ENCODE results near the gene FAU.

FAU gene

DNA sequence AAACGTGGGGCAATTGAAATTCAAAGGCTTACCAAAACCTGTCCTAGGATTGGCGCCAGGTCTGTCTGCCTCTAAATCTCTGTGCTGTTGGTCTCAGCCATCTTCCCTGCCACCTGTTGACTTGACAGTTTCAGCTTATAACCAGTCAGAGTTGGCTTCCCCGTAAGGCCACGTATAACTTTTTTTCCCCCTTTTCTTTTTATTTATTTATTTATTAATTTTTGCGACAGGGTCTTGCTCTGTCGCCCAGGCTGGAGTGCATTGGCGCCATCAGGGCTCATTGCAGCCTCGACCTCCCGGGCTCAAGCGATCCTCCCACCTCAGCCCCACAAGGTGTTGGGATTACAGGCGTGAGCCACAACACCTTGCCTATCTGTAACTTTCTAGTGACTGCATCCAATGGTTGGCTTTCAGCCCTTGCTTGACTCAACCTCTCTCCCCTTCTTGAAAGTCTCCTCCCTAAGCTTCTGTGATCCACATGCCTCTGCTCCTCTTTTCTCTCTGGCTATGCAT is 13.8 kb upstream of the FAU start:
- DNase-seq: no peak

DNA sequence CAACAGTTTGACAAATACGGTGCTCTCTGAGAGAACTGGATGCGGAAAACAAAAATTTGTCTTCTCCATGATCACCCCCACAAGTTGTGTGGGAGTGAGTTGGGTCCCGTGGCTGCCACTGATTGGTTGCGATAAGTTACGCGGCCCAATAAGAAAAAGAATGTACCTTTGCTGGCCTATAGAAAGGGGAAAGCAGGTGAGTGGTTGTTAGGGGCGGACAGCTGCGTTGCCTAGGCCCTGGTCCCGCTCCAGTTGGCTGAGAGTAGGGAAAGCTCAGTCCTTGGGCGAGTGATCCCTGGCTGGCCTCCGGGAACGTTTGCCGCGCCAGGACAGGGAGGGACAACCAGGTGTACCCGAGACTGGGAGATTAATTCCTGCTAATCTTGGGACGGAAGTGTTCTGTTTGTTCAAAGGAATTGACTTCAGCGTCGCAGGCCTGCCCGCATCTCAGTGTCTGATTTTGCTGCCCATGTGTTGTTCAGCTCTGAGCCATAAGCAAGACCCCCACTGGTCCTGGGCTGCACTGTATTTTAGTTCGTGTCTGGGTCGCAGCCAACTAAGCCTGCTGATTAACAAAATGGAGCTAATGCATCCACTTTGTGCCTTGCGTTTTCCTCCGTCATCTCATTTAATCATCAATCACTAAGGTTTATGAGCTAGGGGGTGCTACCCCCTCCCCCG is 13.2 kb upstream of the FAU start:
- peak; percentile 66 to 72 for DNase-seq

DNA sequence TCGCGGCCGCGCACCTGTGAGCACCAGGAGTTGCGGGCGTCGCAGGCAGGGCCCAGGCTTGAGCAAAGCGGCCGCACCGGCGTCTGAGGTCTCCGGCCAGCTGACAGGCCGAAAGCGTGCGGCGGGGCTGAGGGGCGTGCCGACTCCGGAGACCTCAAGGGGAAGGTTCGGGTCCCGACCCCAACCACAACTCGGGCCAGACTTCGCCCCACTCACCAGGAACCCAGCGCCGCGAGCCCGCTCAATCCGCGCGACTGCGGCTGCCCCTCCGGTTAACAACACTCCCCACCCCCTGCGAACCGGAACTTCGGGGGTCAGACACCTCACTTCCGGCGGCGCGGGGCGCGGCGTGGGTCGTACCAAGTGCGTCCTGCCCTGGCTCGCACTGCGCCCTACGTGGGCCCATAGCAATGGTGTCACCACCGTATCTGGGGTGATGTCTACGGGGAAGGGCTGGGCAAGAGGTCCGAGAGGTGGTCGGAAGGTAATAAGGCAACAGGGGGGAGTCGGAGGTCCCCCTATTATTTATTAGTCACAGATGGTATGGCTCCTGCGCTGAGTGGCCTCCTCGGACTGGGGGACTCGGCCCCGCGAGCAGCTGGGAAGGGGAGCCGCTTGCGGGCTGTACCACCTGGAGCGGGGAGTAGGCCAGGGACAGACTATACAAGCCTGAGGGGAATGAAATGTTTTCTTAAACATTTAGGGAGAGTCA is 12.5 kb upstream of the FAU start, which contains the start of gene SYVN1:
Gene SYVN1 (minus strand): TSS at position 280 of the 712 bp plus-strand sequence. CDS start 918 bp downstream, outside the sequence.
- peak; percentile 86 to 89 for DNase-seq

DNA sequence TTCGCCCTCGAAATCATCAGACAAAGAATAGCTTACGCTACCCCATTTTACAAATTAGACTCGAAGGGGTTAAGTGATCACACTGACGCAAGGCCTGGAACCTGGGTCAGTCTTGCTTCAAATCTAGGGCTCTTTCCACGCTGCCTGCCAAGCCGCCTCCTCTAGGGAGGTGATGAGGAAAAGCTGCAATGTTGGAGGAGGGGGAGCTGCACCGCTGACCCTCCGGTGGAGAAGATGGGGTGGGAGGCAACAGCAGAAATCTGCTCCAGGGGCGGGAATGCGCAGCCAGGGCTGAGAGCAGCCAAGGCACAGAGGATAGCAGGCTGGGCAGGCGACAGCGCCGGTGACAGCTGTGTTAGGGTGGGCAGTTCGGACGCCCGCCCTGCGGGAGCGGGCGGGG is 11.8 kb upstream of the FAU start:
- DNase-seq: no peak

DNA sequence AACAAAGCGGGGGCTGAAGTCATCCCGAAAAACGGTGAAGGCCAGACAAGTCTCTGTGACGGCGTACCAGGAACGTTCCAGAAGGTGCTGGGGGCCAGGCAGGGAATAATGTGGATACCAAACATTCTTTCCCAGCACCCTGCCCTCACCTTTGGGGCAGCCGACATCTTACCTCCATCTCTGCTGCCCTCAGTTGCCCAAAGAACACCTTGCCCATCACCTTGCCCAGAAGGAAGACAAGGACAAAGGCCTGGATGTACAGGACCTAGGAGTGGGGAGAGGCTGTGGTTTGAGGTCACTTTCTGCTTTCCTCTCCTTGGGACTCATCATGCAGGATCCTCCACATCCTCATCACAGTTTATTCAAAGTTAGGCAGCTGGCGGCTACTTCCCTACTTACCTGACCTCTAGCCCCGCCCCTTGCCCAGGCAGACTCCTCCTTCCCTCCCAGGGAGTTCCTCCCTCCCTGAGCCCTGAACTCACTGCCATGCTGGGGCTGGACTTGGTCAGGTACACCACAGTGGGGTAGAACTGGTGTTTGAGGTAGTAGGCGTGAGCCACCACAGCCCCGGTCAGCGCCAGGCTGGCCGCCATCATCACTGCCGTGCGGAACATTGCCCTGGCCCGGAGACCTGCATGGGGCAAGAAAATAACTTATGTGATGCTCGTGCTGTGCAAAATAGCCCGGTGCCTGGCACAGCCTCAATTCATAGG is 11.2 kb upstream of the FAU start:
- DNase-seq: no peak

DNA sequence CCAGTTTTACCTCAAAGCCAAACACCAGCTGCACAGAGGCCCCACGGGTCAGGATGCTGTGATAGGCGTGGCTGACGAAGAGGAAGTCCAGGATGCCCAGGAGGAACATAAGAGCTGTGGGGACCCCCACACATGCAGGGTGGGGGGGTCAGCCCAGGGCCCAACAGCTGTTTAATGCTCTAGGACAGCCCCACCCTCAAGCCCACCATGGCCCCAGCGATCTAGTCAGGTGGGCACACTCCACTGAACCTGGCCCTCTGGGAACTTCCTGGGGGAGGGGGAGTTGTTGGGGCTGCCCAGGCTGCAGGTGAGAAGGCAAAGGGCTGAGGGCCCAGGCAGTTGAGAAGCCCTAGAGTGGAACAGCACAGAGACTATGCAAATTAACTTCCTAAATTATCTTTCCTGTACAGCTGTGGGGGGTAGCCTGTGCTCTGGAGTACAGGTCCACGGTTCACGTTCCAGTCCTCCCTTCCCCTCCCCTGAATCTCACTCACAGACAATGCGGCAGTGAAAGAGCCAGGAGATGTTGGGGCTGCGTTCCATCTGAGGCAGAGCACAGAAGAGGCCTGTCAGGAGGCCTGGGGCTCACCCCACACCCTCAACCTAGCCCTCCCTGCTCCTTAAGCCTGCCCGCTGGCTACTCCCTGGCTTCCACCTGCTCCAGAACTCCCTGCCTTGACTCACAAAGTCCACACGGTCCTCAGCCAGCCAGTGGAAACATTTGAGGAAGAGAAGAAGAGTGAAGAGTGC is 10.5 kb upstream of the FAU start:
- no peak for DNase-seq

DNA sequence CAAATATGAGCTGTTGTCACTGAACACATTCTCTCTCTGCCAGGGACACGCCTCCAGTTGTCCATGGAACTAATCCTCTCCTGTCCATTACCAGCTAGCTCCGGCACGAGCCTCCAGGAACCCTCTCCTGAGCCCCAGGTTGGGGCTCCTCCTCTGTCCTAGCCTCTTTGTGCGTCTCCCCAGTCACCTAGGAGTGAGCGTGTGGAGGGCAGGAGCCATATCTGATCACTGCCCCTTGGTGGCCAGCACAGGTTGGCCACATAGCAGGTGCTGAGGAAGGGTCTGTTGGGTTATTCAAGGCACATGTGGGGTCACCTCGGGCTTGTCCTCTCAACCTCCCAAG is 9.9 kb upstream of the FAU start:
- DNase-seq: no peak

DNA sequence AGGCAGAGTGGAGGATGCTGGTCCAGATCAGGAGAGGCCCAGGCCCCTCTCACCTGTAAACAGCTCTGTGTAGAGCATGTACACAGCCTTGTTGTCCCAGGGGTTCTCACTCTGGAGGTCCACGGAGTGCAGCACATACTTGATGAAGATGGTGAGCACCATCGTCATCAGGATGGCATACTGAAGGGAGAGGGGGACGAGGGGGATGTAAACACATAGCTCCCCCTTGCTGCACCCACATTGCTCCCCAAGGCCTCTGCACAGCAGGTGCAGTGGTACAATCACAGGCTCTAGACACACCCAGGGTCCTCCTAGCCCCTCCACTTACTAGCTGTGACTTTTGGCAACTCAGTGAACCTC is 9.5 kb upstream of the FAU start:
- DNase-seq: no peak

DNA sequence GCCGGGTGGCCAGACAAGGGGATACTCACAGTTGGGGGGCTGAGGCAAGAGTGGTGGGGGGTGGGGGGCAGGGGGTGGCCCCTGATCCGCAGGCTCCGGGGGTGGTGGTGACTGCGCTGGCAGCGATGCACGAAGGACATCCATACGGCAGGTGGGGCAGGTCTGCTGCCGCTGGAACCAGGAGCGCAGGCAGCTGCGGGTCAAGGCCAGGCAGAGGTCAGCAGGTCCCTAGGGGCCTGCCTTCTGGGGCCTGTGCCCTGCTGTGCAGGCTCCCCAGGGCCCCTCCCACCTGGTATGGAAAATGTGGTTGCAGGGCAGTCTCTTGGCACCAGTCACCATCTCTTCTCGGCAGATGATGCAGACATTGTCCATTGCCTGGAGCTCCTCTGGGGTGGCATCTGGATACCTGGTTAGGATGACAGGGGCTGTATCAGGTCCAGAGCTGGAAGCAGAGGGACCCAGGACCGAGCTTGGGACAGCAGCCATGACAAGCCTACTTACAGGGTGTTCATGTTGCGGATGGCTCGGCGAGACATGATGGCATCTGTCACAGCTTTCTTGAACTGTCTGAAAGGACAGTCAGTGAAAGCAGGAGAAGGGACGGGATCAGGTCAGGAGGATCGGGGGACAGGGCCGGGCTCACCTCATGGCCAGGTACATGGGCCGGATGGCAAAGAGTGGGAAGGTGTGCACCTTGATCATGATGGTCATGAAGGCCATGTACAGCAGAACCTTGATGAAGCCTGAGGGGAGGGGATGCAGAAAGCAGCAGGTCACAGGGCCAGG is 8.9 kb upstream of the FAU start:
- no peak for DNase-seq

DNA sequence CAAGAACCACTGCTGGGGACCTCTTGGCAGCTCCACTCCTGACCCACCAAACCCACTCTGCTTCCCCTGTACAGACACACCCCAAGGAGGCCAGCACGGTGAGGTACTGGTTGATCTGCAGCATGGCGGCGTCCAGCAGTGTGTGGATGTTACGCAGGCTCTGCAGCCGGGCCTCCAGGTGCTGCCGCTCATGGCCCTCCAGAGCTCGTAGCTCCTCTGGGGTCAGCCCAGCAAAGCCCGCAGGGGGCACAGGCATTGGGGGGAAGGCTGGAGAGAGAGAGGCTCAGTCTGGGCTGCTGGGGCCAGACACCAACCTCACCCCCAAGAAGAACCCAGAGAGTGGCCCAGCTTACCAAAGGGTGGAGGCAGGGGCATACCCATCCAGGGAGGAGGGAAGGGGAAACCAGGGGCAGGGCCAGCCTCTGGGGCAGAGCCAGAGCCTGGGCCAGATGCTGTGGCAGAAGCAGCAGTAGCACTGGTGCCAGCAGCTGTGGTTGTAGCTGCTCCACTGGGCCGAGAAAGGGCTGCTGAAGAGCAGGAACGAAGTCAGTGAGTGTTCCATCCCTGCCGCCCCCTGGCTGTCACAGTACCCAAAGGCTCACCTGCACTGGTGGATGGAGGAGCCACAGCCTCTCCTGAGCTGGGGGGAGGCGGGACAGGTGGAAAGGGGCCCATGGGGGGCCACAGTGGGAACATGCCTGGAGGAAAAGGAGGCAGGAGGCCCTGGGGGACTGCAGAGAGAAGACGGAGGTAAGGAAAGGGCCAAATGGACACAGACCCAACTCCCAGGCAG is 7.9 kb upstream of the FAU start:
- DNase-seq: no peak

DNA sequence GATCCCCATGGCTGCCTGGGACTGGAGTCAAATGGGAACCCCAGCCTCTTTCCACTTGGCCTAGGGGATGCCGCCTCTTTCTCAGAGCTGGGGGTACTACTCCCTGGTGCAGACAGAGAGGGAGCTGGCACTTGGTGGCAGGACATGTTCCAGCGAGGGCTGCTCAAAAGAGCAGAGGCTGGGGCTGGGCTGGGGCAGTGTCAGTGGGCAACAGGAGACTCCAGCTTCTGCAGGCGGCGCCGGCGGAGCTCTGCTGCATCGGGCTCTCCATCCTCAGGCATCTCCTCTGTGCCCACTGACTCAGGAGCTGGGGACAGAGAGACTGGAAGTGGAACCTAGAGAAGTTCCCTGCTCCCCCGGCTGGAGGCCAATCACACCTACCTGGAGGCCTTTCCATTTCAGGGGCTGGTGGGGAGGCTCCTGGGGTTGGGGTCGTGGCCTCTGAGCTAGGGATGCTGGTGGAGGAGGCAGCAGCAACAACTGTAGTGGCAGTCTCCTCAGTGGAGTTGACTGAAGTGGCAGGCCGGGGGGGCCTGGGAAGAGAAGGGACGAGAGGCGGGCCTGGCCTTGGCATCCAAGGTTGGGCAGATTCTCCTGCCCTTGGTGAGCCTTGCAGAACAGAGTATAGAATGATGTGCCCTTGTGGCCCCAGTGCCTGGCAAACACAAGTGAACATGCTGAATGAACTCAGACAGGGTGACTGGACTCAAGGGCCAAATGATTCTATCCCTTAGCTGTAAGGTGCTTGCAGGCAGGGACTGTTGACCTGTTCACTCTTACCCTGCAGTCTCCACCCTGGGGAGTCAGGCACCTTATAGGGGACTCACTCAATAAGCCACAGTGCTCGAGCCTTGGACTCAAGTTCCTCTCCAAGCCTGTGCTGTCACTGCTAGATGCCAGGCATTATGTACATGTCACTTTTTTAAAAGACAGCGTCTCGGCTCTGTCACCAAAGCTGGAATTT is 6.5 kb upstream of the FAU start:
- DNase-seq: no peak

DNA sequence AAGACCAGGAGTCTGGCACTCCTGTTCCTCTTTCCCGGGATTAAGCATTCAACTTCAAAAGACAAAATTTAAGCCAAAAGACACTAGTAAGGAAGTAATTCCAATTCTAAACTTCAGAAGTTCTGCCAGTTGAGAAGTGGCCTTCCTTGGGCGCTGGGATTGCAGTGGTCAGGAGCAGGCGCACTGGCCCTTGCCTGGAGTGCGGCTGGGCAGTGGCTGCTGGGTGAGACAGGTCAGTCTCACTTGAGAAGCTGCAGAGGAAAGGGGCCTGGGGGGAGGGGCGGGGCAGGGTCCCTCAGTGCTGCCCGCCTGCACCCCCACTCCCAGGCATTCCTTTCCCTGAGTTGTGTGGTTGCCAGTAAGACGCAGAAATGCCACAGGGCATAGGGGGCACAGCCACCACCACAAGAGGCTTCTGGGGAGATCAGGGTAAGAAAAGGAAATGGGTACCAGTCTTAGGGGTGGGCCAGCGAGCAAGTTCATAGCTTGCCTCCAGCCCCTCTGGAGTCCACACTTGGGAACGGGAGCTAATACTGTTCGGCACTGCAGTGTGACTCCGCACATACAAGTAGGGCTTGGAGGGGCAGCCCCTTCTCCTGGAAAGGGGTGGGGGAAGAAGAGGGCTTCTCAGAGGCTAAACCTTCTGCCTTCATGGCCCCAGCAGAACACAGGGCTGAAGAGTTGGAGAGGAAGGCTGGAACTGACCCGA is 5.7 kb upstream of the FAU start:
- no peak for DNase-seq

DNA sequence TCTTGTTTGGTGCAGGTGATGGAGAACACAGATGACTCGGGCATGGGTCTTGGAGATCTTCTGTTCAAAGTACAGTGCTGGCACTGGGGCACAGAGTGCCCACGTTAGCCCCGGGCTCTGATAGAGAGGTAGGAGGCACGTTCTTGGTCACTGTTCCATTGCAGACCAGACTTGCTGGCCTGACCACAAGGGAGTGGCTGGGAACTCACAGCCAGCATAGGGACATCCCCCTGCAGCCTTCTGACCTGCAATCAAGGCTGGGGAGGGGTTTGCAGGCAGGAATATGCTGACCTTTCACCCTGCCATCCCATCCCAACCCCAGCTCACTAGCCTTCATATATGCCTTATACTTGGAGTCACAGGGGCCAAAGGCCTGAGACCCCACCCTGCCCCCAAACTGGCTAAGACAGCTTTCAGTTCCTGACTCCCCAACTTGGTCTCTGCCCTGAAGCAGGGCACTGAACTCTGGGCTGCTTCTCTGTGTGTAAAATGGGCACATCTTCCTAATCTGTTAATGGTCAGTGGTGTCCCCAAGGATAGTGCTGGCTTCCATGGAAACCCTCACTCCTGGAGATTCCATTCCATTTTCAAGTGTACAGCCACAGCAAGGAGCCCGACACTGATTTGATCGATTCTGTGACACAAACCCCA is 4.8 kb upstream of the FAU start:
- DNase-seq: no peak

DNA sequence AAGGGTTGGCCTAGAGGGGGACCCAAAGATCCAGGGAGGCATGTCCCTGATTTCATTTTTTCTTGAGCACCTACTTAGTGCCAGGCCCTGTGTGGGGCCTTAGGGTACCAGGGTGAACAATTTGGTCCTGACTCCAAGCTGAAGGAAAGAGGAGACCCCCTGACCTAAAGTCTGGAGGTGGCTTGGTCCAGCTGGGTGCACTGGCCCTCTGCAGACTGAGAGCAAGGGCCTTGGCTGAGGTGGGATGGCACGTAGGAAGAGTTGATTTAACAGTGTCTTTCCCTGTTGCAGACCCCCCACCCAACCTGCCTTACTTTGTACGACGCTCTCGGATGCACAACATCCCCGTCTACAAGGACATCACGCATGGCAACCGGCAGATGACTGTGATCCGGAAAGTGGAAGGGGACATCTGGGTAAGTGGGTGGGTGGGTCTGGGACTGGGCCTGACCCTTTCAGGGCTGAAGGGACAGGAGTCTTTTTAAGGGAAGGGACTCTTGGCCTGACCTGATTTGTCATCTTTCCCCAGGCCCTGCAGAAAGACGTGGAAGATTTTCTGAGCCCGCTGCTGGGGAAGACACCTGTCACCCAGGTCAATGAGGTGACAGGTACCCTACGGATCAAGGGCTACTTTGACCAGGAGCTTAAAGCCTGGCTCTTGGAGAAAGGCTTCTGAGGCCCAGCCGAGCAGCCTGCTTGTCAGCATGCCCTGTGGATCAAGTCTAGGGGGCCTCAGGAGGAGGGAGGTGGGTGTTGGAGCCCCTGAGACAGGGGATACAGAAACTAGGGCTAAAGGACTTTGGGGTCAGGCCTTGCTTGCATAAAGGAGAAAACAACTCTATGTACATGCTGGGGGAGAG is 3.5 kb upstream of the FAU start:
- no peak for DNase-seq

DNA sequence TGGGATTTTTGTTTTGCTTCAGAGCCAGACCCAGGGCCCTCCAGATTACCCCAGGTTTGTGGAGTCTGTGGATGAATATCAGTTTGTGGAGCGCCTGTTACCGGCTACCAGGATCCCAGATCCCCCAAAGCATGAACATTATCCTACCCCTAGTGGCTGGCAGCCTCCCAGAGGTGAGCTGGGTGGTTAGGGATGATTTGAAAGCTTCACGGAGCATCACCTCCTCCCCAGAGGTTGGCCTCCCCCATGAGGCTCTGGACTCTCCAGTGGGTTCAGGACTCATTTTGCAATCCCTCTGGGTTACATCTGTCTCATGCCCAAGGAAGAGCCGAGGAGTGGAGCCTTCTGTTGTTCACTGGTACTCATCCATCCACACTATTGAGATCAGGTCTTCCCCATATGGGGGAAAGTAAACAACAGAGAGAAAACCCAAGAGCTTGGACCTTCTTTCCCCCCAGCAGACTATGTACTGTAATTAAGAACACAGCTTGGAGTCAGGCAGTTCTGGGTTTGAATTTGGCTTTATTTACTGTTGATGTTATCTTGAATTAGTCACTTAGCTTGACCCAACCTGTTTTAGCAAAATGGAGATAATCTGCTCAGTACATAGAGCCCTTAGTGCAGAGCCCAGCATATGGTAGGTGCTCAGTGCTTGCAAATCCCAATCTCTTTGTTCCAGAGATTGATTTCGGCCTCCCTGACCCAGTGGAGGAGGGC is 2.7 kb upstream of the FAU start:
- no peak for DNase-seq

DNA sequence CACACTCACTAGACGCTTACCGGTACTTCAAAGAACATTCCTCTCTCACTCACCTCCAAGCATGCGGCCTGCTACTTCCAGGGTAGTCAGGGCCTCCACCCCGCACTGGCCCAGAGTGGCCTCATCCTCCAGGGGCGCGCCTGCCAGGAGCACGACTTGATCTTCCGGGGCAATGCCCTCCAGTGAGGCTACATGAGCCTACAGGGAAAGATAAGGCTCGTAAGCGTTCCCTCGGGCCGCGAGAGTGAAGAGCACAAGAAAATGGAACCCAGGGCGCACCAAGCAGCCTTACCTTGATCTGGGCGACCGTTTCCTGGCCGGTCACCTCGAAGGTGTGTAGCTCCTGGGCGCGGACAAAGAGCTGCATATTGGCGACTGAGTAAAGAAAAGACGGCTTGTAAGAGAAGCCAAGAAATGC is 478 bp downstream of the FAU start:
- DNase-seq: no peak

DNA sequence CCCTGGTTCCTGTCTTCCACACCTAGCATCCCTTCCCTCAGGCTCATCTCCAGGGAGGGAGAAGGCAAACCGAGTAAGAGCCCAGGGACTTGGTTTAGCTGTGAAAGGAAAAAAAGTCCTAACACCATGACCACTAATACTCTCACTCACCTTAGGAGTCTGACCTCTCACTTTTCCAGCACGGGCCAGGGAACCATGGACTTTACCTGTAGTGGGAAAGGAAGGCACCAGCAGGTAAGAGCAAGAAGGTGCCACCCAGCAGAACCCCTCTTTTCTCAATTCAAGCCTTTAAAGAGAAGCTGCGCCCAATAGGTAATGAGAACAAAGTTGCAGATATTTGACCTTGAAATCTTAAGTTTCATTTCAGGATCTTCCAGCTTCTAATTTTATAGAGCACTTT is 1.1 kb downstream of the FAU start:
- no peak for DNase-seq

DNA sequence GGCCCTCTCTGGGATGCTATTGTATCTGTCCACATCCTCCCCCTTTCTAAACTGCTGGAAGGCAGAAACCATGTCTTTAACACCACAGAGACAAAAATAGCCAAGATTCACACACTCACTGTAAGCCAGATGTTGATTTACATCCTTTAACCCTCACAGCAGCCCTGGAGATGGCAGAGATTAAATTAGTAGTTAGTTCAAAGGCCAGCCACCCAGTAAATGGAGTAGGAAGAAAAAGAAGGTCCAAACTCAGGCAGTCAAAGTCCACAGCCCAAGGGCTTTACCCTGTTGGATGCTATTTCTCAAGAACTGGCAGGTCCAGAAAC is 2.3 kb downstream of the FAU start:
- no peak for DNase-seq

Measured in stimulated activated CD4-positive, alpha-beta T cell treated with anti-CD3 and anti-CD28 coated beads, Interleukin-2, amount 100 ng/mL, for 48 hours (primary cell).